Measurements from ENCODE around the gene FAM20C. TPM values are rescaled to one million over a fixed set of nuclear protein-coding genes. Genes with fewer than 3 reads are reported as not detected.
"Not testable (repeated sequence)": the region's sequence is repeated elsewhere in the genome, so short reads cannot be mapped to it uniquely, and the experiment has no call there.

Gene FAM20C
- total RNA-seq, 2 experiments from 2014 or later, result 0.45 to 0.80 TPM

- Mint-ChIP-seq H3K9me3 (no peaks in the 10 kb centered on the region), H3K36me3 (no peaks in the 10 kb centered on the region), H3K27ac (no peak overlapping the region), H3K4me1 (ENCODE audit: low read depth) (no peaks in the 10 kb centered on the region), H3K27me3 (no peaks in the 10 kb centered on the region), H3K4me3 (no peak overlapping the region)
- intact Hi-C loops (cut with micrococcal nuclease), result no loop called here
- POLR2A ChIA-PET, result no interaction called here
- DNase-seq, result no peak
- CTCF ChIA-PET, result no interaction called here
Observed at GRCh38 chr7:235576-236395, 43.4 kb downstream of the FAM20C start.

- Mint-ChIP-seq H3K36me3 (no peaks in the 10 kb centered on the region), H3K9me3 (no peaks in the 10 kb centered on the region), H3K4me3 (no peak overlapping the region), H3K27me3 (no peaks in the 10 kb centered on the region), H3K4me1 (ENCODE audit: low read depth) (no peaks in the 10 kb centered on the region), H3K27ac (no peak overlapping the region)
- CTCF ChIA-PET, result no interaction called here
- intact Hi-C loops (cut with micrococcal nuclease), result no loop called here
- no peak for DNase-seq
- POLR2A ChIA-PET, result no interaction called here
Observed at GRCh38 chr7:236967-237366, 44.6 kb downstream of the FAM20C start.

GRCh38 chr7:237385-237784, 45.0 kb downstream of the FAM20C start:
- intact Hi-C loops (cut with micrococcal nuclease), result no loop called here
- Mint-ChIP-seq H3K4me3 (no peak overlapping the region), H3K36me3 (no peaks in the 10 kb centered on the region), H3K27me3 (no peaks in the 10 kb centered on the region), H3K4me1 (ENCODE audit: low read depth) (no peaks in the 10 kb centered on the region), H3K27ac (no peak overlapping the region), H3K9me3 (no peaks in the 10 kb centered on the region)
- POLR2A ChIA-PET, result no interaction called here
- DNase-seq, result no peak
- CTCF ChIA-PET, result no interaction called here

- H3K27ac Mint-ChIP-seq, result no peak overlapping the region
- intact Hi-C loops (cut with micrococcal nuclease), result no loop called here
- H3K4me1 Mint-ChIP-seq (ENCODE audit: low read depth), result no peaks in the 10 kb centered on the region
- H3K4me3 Mint-ChIP-seq, result no peak overlapping the region
- H3K36me3 Mint-ChIP-seq, result no peaks in the 10 kb centered on the region
- no peak for DNase-seq
- ChIA-PET CTCF (no interaction called here), POLR2A (interaction anchor here (0.6 kb wide), 1 partner anchor 11 kb away, joined by 4 read pairs; no protein-coding TSS in a partner anchor)
- H3K9me3 Mint-ChIP-seq, result no peaks in the 10 kb centered on the region
- H3K27me3 Mint-ChIP-seq, result no peaks in the 10 kb centered on the region
Observed at GRCh38 chr7:240146-240676, 47.8 kb downstream of the FAM20C start.

- CTCF ChIA-PET, result no interaction called here
- DNase-seq, result peak; percentile 23
Observed at GRCh38 chr7:240887-241421, 48.6 kb downstream of the FAM20C start.

GRCh38 chr7:241513-241912, 49.1 kb downstream of the FAM20C start:
- Mint-ChIP-seq H3K27me3 (no peaks in the 10 kb centered on the region), H3K27ac (no peak overlapping the region), H3K4me3 (no peak overlapping the region), H3K4me1 (ENCODE audit: low read depth) (no peaks in the 10 kb centered on the region), H3K9me3 (no peaks in the 10 kb centered on the region), H3K36me3 (no peaks in the 10 kb centered on the region)
- DNase-seq, result no peak
- CTCF ChIA-PET, result no interaction called here
- POLR2A ChIA-PET, result no interaction called here
- intact Hi-C loops (cut with micrococcal nuclease), result no loop called here

More at GRCh38 chr7:240887-241421, 48.6 kb downstream of the FAM20C start:
- no peaks in the 10 kb centered on the region for H3K4me1 Mint-ChIP-seq (ENCODE audit: low read depth)
- H3K27ac Mint-ChIP-seq, result no peak overlapping the region
- no peak overlapping the region for H3K4me3 Mint-ChIP-seq
- intact Hi-C loops (cut with micrococcal nuclease), result no loop called here
- no peaks in the 10 kb centered on the region for H3K9me3 Mint-ChIP-seq
- H3K27me3 Mint-ChIP-seq, result no peaks in the 10 kb centered on the region
- POLR2A ChIA-PET, result interaction anchor here (0.6 kb wide), 1 partner anchor 11 kb away, joined by 4 read pairs; no protein-coding TSS in a partner anchor
- H3K36me3 Mint-ChIP-seq, result no peaks in the 10 kb centered on the region

GRCh38 chr7:242826-243579, 50.6 kb downstream of the FAM20C start:
- DNase-seq; CTCF ChIA-PET; H3K4me3 Mint-ChIP-seq; H3K27ac Mint-ChIP-seq; intact Hi-C loops (cut with micrococcal nuclease); H3K4me1 Mint-ChIP-seq (ENCODE audit: low read depth); H3K27me3 Mint-ChIP-seq; H3K36me3 Mint-ChIP-seq; POLR2A ChIA-PET; H3K9me3 Mint-ChIP-seq: not testable (repeated sequence)

GRCh38 chr7:243580-243978, 51.2 kb downstream of the FAM20C start:
- H3K4me3 Mint-ChIP-seq; H3K4me1 Mint-ChIP-seq (ENCODE audit: low read depth); H3K36me3 Mint-ChIP-seq; H3K27ac Mint-ChIP-seq; intact Hi-C loops (cut with micrococcal nuclease); CTCF ChIA-PET; H3K9me3 Mint-ChIP-seq; H3K27me3 Mint-ChIP-seq; DNase-seq; POLR2A ChIA-PET: not testable (repeated sequence)

GRCh38 chr7:244974-245373, 52.6 kb downstream of the FAM20C start:
- Mint-ChIP-seq H3K27me3 (no peaks in the 10 kb centered on the region), H3K4me1 (ENCODE audit: low read depth) (no peaks in the 10 kb centered on the region), H3K9me3 (no peaks in the 10 kb centered on the region), H3K4me3 (no peak overlapping the region), H3K36me3 (no peaks in the 10 kb centered on the region), H3K27ac (no peak overlapping the region)
- intact Hi-C loops (cut with micrococcal nuclease), result no loop called here
- POLR2A ChIA-PET, result no interaction called here
- CTCF ChIA-PET, result no interaction called here
- DNase-seq, result no peak

GRCh38 chr7:245574-246295, 53.4 kb downstream of the FAM20C start:
- Mint-ChIP-seq H3K27ac (no peak overlapping the region), H3K4me3 (no peak overlapping the region), H3K27me3 (no peaks in the 10 kb centered on the region), H3K36me3 (no peaks in the 10 kb centered on the region), H3K4me1 (ENCODE audit: low read depth) (no peaks in the 10 kb centered on the region), H3K9me3 (no peaks in the 10 kb centered on the region)
- POLR2A ChIA-PET, result no interaction called here
- no peak for DNase-seq
- CTCF ChIA-PET, result no interaction called here
- intact Hi-C loops (cut with micrococcal nuclease), result no loop called here

GRCh38 chr7:246451-246850, 54.1 kb downstream of the FAM20C start:
- ChIA-PET POLR2A (no interaction called here), CTCF (no interaction called here)
- H3K36me3 Mint-ChIP-seq, result no peaks in the 10 kb centered on the region
- H3K27me3 Mint-ChIP-seq, result no peaks in the 10 kb centered on the region
- DNase-seq, result no peak
- no peak overlapping the region for H3K27ac Mint-ChIP-seq
- H3K4me1 Mint-ChIP-seq (ENCODE audit: low read depth), result no peaks in the 10 kb centered on the region
- no peak overlapping the region for H3K4me3 Mint-ChIP-seq
- intact Hi-C loops (cut with micrococcal nuclease), result no loop called here
- H3K9me3 Mint-ChIP-seq, result no peaks in the 10 kb centered on the region

GRCh38 chr7:247181-247580, 54.8 kb downstream of the FAM20C start:
- no peak for DNase-seq
- CTCF ChIA-PET, result no interaction called here
- H3K9me3 Mint-ChIP-seq, result no peaks in the 10 kb centered on the region

More at GRCh38 chr7:247181-247580, 54.8 kb downstream of the FAM20C start:
- Mint-ChIP-seq H3K27ac (no peak overlapping the region), H3K4me1 (ENCODE audit: low read depth) (no peaks in the 10 kb centered on the region), H3K4me3 (no peak overlapping the region), H3K36me3 (no peaks in the 10 kb centered on the region), H3K27me3 (no peaks in the 10 kb centered on the region)
- POLR2A ChIA-PET, result no interaction called here
- intact Hi-C loops (cut with micrococcal nuclease), result no loop called here

All from activated CD4-positive, alpha-beta memory T cell treated with anti-CD3 and anti-CD28 coated beads for 36 hours (primary cell).